ENCODE measurements around the gene MAMDC4. TPM values are rescaled to one million over a fixed set of nuclear protein-coding genes. Genes with fewer than 3 reads are reported as not detected.

Gene MAMDC4
- total and polyA plus RNA-seq, 2 of the 13 experiments (the other 11 are each of a cell fraction or from before 2014, with no cell fraction given): 6.0 to 6.8 TPM

DNA sequence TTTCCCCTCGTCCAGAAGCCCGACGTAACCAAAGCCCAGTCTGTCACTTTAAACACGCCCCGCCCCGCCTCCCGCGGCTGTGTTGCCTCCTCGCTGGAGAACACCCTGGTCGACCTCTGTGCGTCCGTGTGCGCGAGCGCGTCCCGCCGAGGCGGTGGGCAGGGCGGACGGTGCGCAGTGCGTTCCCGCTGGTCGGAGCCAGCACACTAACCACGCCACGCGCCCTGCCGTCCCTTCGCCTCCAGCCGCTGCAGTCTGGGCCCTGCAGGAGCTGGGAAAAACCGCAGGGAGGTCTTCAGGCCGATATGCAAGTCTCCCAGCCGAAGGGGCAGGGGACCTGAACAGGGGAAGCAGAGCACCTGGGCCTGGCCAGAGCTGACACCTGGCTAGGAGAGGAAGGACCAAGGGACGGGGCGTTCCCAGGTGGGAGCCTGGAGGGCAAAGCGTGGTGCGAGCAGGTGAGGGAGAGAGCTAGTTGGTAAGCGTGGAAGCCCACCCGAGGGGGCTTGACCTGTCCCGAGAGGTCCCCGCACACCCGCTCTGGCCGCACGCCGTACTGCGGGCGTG lies 4.2 kb upstream of the MAMDC4 start (continued):
- TF ChIP-seq IKZF4 (CRISPR knock-in tag; IDR thresholded peaks at IDR 0.05; ENCODE audit: borderline replicate concordance, low read depth, not compliant biosample characterization): no peak
- peak; percentile 53; the same call in 1 of the 2 replicates for TF ChIP-seq ZNF782 (CRISPR knock-in tag; IDR thresholded peaks at IDR 0.05; ENCODE audit: borderline replicate concordance)
- TF ChIP-seq IRF1 (CRISPR knock-in tag; IDR thresholded peaks at IDR 0.05; ENCODE audit: low read depth): 0 out of 2 replicates have a peak, but pooled peaks have one; percentile 47
- 0 out of 2 replicates have a peak, but pooled peaks have one; percentile 37 for TF ChIP-seq PRDM15 (CRISPR knock-in tag; IDR thresholded peaks at IDR 0.05)
- TF ChIP-seq, protein P1, sequence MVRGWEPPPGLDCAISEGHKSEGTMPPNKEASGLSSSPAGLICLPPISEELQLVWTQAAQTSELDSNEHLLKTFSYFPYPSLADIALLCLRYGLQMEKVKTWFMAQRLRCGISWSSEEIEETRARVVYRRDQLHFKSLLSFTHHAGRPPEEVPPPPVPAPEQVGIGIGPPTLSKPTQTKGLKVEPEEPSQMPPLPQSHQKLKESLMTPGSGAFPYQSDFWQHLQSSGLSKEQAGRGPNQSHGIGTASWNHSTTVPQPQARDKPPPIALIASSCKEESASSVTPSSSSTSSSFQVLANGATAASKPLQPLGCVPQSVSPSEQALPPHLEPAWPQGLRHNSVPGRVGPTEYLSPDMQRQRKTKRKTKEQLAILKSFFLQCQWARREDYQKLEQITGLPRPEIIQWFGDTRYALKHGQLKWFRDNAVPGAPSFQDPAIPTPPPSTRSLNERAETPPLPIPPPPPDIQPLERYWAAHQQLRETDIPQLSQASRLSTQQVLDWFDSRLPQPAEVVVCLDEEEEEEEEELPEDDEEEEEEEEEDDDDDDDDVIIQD (CRISPR knock-in tag; IDR thresholded peaks at IDR 0.05; ENCODE audit: low read depth): no peak
- TF ChIP-seq MXD4 (CRISPR knock-in tag; IDR thresholded peaks at IDR 0.05): peak; percentile 28; the same call in 1 of the 2 replicates
- TF ChIP-seq TMF1 (CRISPR knock-in tag; IDR thresholded peaks at IDR 0.05; ENCODE audit: low read depth): peak; percentile 36; the same call in 1 of the 2 replicates
- TF ChIP-seq TAF15 (IDR thresholded peaks at IDR 0.05; ENCODE audit: low read depth, low read length, poor library complexity, severe bottlenecking): no peak
- TF ChIP-seq ZBTB21 (CRISPR knock-in tag; IDR thresholded peaks at IDR 0.05): no peak
- TF ChIP-seq SNAI1 (CRISPR knock-in tag; IDR thresholded peaks at IDR 0.05; ENCODE audit: borderline replicate concordance): no peak
- TF ChIP-seq BCL3 (CRISPR knock-in tag; IDR thresholded peaks at IDR 0.05): no peak
- TF ChIP-seq CC2D1A (CRISPR knock-in tag; IDR thresholded peaks at IDR 0.05): no peak
- TF ChIP-seq, protein P2, sequence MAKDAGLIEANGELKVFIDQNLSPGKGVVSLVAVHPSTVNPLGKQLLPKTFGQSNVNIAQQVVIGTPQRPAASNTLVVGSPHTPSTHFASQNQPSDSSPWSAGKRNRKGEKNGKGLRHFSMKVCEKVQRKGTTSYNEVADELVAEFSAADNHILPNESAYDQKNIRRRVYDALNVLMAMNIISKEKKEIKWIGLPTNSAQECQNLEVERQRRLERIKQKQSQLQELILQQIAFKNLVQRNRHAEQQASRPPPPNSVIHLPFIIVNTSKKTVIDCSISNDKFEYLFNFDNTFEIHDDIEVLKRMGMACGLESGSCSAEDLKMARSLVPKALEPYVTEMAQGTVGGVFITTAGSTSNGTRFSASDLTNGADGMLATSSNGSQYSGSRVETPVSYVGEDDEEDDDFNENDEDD (CRISPR knock-in tag; IDR thresholded peaks at IDR 0.05; ENCODE audit: borderline replicate concordance): peak; percentile 38; the same call in 1 of the 2 replicates
- TF ChIP-seq HINFP (CRISPR knock-in tag; IDR thresholded peaks at IDR 0.05; ENCODE audit: low read depth): no peak; the same call in 1 of the 2 replicates
- no peak for TF ChIP-seq WIZ (CRISPR knock-in tag; IDR thresholded peaks at IDR 0.05)
- TF ChIP-seq ZC3H4 (CRISPR knock-in tag; IDR thresholded peaks at IDR 0.05; ENCODE audit: borderline replicate concordance): peak; percentile 87; the same call in 1 of the 2 replicates
- no peak for TF ChIP-seq HNRNPUL1 (IDR thresholded peaks at IDR 0.05; ENCODE audit: low read depth, low read length)
